Cardiac muscle cell (in vitro differentiated cells and primary cell): Measurements from ENCODE around the gene LRTM1. TPM values are rescaled to one million over a fixed set of nuclear protein-coding genes. Genes with fewer than 3 reads are reported as not detected.

ENCODE experiments used
- DNase-seq, 2 donors: peaks; one replicate each; pipeline versions ENCODE4 v3.0.0 to v3.0.0-alpha.2; 2010 to 2017; ENCODE audit warnings: low read depth in 1 of 2, low spot score in 1 of 2
- H3K27ac ChIP-seq: fragments of 200-600 bp; sonication (generic); 2 replicates; pipeline ENCODE4 v1.5.1; 2016
- H3K27me3 ChIP-seq: fragments of 200-600 bp; sonication (generic); 2 replicates; pipeline ENCODE4 v1.6.0; 2016; ENCODE audit warnings: control low read depth
- H3K36me3 ChIP-seq: fragments of 200-600 bp; sonication (generic); 2 replicates; pipeline ENCODE4 v1.5.1; 2016; ENCODE audit warnings: control low read depth
- H3K4me1 ChIP-seq: fragments of 200-600 bp; sonication (generic); 2 replicates; pipeline ENCODE4 v1.8.1; 2017; ENCODE audit warnings: low read depth, mild to moderate bottlenecking, mixed run types
- H3K4me3 ChIP-seq: fragments of 200-600 bp; sonication (generic); 2 replicates; pipeline ENCODE4 v1.5.1; 2016; ENCODE audit warnings: mild to moderate bottlenecking
- H3K9me3 ChIP-seq: fragments of 200-600 bp; sonication (generic); 2 replicates; pipeline ENCODE4 v1.5.1; 2017; ENCODE audit warnings: low read depth, mild to moderate bottlenecking, control low read depth
- CTCF ChIP-seq: IDR thresholded peaks from 2 replicates; pipeline ENCODE4 v1.5.1; 2012; ENCODE audit warnings: low read depth, mild to moderate bottlenecking, low read length
- polyA plus RNA-seq: library from polyadenylated mRNA; unstranded; fragments of >200 nt; fragmentation: Nextera tagmentation; extraction: Ambion mirVana; gene quantifications from 2 replicates; pipeline ENCODE4 v1.2.1, GENCODE V29; 2016
- total RNA-seq: library from RNA; depleted of rRNA; stranded (reverse); fragments of >200 nt; gene quantifications from 2 replicates; pipeline ENCODE4 v1.2.3, GENCODE V29; 2016

LRTM1 gene
- total and polyA plus RNA-seq, 2 experiments from 2014 or later, result 0.13 TPM; not detected in 1

- no peak overlapping the region for H3K27ac ChIP-seq
- no peaks in the 10 kb centered on the region for H3K36me3 ChIP-seq
- no peak for TF ChIP-seq CTCF
- H3K4me1 ChIP-seq, result peaks cover 41% of the 10 kb centered on the region
- H3K27me3 ChIP-seq, result no peaks in the 10 kb centered on the region
- H3K9me3 ChIP-seq, result no peaks in the 10 kb centered on the region
- H3K4me3 ChIP-seq, result no peak overlapping the region
- peak in 1 of 2 donors; percentile 18 for DNase-seq
Observed at GRCh38 chr3:54905261-54905888, 22.5 kb downstream of the LRTM1 start.

- H3K36me3 ChIP-seq, result no peaks in the 10 kb centered on the region
- H3K27me3 ChIP-seq, result no peaks in the 10 kb centered on the region
- H3K9me3 ChIP-seq, result no peaks in the 10 kb centered on the region
- DNase-seq, result no peak
- H3K4me3 ChIP-seq, result no peak overlapping the region
- peaks cover 34% of the 10 kb centered on the region for H3K4me1 ChIP-seq
- TF ChIP-seq CTCF, result no peak
- peak overlapping the region; percentile 78 for H3K27ac ChIP-seq
Observed at GRCh38 chr3:54901906-54902685, 25.8 kb downstream of the LRTM1 start.

GRCh38 chr3:54900838-54901591 lies 26.8 kb downstream of the LRTM1 start:
- Histone ChIP-seq H3K27ac (peak overlapping the region; percentile 78), H3K9me3 (no peaks in the 10 kb centered on the region)
- DNase-seq, result peak in 1 of 2 donors; percentile 38

GRCh38 chr3:54899273-54899672 lies 28.6 kb downstream of the LRTM1 start:
- Histone ChIP-seq H3K4me1 (peaks cover 23% of the 10 kb centered on the region), H3K27me3 (no peaks in the 10 kb centered on the region), H3K27ac (no peak overlapping the region), H3K9me3 (no peaks in the 10 kb centered on the region), H3K4me3 (no peak overlapping the region), H3K36me3 (no peaks in the 10 kb centered on the region)
- no peak for DNase-seq
- no peak for TF ChIP-seq CTCF

More at GRCh38 chr3:54900838-54901591, 26.8 kb downstream of the LRTM1 start:
- Histone ChIP-seq H3K27me3 (no peaks in the 10 kb centered on the region), H3K4me3 (no peak overlapping the region), H3K4me1 (peaks cover 24% of the 10 kb centered on the region), H3K36me3 (no peaks in the 10 kb centered on the region)
- no peak for TF ChIP-seq CTCF

GRCh38 chr3:54897028-54897711 lies 30.7 kb downstream of the LRTM1 start:
- Histone ChIP-seq H3K4me1 (peaks cover 17% of the 10 kb centered on the region), H3K27me3 (no peaks in the 10 kb centered on the region), H3K4me3 (no peak overlapping the region), H3K36me3 (no peaks in the 10 kb centered on the region), H3K27ac (no peak overlapping the region), H3K9me3 (no peaks in the 10 kb centered on the region)
- no peak for TF ChIP-seq CTCF
- peak in 1 of 2 donors; percentile 50 for DNase-seq
